Neural cell (in vitro differentiated cells): ENCODE results near the gene OARD1. TPM values are rescaled to one million over a fixed set of nuclear protein-coding genes. Genes with fewer than 3 reads are reported as not detected.

Source experiments
- H2AFZ ChIP-seq: fragments of 200-600, 300-800 bp; sonication (generic), shearing (Covaris generic); 2 replicates; pipeline ENCODE4 v1.6.0; 2014; ENCODE audit warnings: low read depth, mild to moderate bottlenecking, antibody characterized with exemption, low read length, moderate library complexity
- H3F3A ChIP-seq: fragments of 200-600 bp; shearing (Covaris generic); 2 replicates; pipeline ENCODE4 v1.6.1; 2016; ENCODE audit warnings: mild to moderate bottlenecking, moderate library complexity, mixed read lengths, antibody characterized with exemption, low read length; ENCODE audit not compliant: insufficient read depth, poor library complexity, severe bottlenecking
- H3K27ac ChIP-seq: fragments of 200-600, 300-800 bp; sonication (generic), shearing (Covaris generic); 2 replicates; pipeline ENCODE4 v1.5.1; 2014; ENCODE audit warnings: mild to moderate bottlenecking, low read length, moderate library complexity
- H3K27me3 ChIP-seq: fragments of 300-800, 200-600 bp; sonication (generic), shearing (Covaris generic); 2 replicates; pipeline ENCODE4 v1.6.0; 2014; ENCODE audit warnings: mild to moderate bottlenecking, low read depth, low read length, moderate library complexity; ENCODE audit not compliant: insufficient read depth
- H3K36me3 ChIP-seq: fragments of 300-800, 200-600 bp; sonication (generic), shearing (Covaris generic); 2 replicates; pipeline ENCODE4 v1.5.1; 2014; ENCODE audit warnings: mild to moderate bottlenecking, antibody characterized with exemption, low read length, moderate library complexity; ENCODE audit not compliant: insufficient read depth
- H3K4me2 ChIP-seq: fragments of 300-800, 200-600 bp; sonication (generic), shearing (Covaris generic); 2 replicates; pipeline ENCODE4 v1.6.0; 2014; ENCODE audit warnings: mild to moderate bottlenecking, low read length
- H3K4me3 ChIP-seq: fragments of 300-800, 200-600 bp; sonication (generic), shearing (Covaris generic); 2 replicates; pipeline ENCODE4 v1.5.1; 2014; ENCODE audit warnings: mild to moderate bottlenecking, low read length, moderate library complexity
- H3K79me2 ChIP-seq: fragments of 200-600 bp; shearing (Covaris generic); replicated peaks from 2 replicates; pipeline ENCODE4 v1.6.0; 2014; ENCODE audit warnings: mild to moderate bottlenecking, low read length, moderate library complexity; ENCODE audit not compliant: insufficient read depth
- H3K9ac ChIP-seq: fragments of 300-800, 200-600 bp; sonication (generic), shearing (Covaris generic); 2 replicates; pipeline ENCODE4 v1.6.1; 2016; ENCODE audit warnings: mild to moderate bottlenecking, low read length, mixed read lengths
- H3K9me2 ChIP-seq: fragments of 200-600 bp; shearing (Covaris generic); 2 replicates; pipeline ENCODE4 v1.6.1; 2016; ENCODE audit warnings: mild to moderate bottlenecking, low read length, mixed read lengths; ENCODE audit not compliant: insufficient read depth
- H3K9me3 ChIP-seq: fragments of 200-600, 300-800 bp; sonication (generic), shearing (Covaris generic); 2 replicates; pipeline ENCODE4 v1.6.1; 2016; ENCODE audit warnings: mild to moderate bottlenecking, mixed run types, low read length, moderate library complexity, mixed read lengths
- H4K20me1 ChIP-seq: fragments of 200-600 bp; shearing (Covaris generic); 2 replicates; pipeline ENCODE4 v1.6.1; 2016; ENCODE audit warnings: mild to moderate bottlenecking, mixed run types; ENCODE audit not compliant: insufficient read depth
- CTCF ChIP-seq: fragments of 450-650 bp; IDR thresholded peaks from 2 replicates; pipeline ENCODE4 v1.5.1; 2014; ENCODE audit warnings: antibody characterized with exemption, mild to moderate bottlenecking, moderate library complexity; ENCODE audit not compliant: poor library complexity, severe bottlenecking
- EP300 ChIP-seq: fragments of 450-650 bp; conservative IDR thresholded peaks from 2 replicates; pipeline ENCODE4 v1.6.1; 2014; ENCODE audit warnings: antibody characterized with exemption, mild to moderate bottlenecking, moderate library complexity; ENCODE audit not compliant: poor library complexity, severe bottlenecking
- EZH2 ChIP-seq: fragments of 200-600, 300-800 bp; shearing (Covaris generic), sonication (generic); IDR thresholded peaks from 2 replicates; pipeline ENCODE4 v1.6.1; 2014; ENCODE audit warnings: antibody characterized with exemption, low read length, borderline replicate concordance, mild to moderate bottlenecking; ENCODE audit not compliant: insufficient read depth, poor library complexity, severe bottlenecking
- MXI1 ChIP-seq: fragments of 450-650 bp; conservative IDR thresholded peaks from 2 replicates; pipeline ENCODE4 v1.6.1; 2014; ENCODE audit warnings: antibody characterized with exemption, mild to moderate bottlenecking; ENCODE audit not compliant: poor library complexity, severe bottlenecking
- POLR2AphosphoS5 ChIP-seq: IDR thresholded peaks from 2 replicates; pipeline ENCODE4 v1.6.1; 2012
- RAD21 ChIP-seq: fragments of 450-650 bp; conservative IDR thresholded peaks from 2 replicates; pipeline ENCODE4 v1.6.1; 2014; ENCODE audit warnings: antibody characterized with exemption, mild to moderate bottlenecking, moderate library complexity
- REST ChIP-seq: IDR thresholded peaks from 2 replicates; pipeline ENCODE4 v1.6.1; 2012; ENCODE audit warnings: borderline replicate concordance
- SMC3 ChIP-seq: fragments of 450-650 bp; conservative IDR thresholded peaks from 2 replicates; pipeline ENCODE4 v1.6.1; 2014; ENCODE audit warnings: antibody characterized with exemption, mild to moderate bottlenecking, moderate library complexity; ENCODE audit not compliant: poor library complexity
- TAF1 ChIP-seq: IDR thresholded peaks from 2 replicates; pipeline ENCODE4 v1.6.1; 2012; ENCODE audit warnings: low read depth
- polyA plus RNA-seq: library from polyadenylated mRNA; depleted of rRNA; stranded (reverse); fragments of >200 nt; gene quantifications from 2 replicates; pipeline ENCODE4 v1.2.3, GENCODE V29; 2014

The OARD1 gene
- polyA plus RNA-seq, 1 donor from 2014 or later, result 38.7 TPM

- Histone ChIP-seq H3K27me3 (no peaks in the 10 kb centered on the region), H3K79me2 (no peaks in the 10 kb centered on the region), H3K27ac (no peak overlapping the region), H3K4me2 (no peak overlapping the region), H4K20me1 (no peaks in the 10 kb centered on the region), H3K36me3 (no peaks in the 10 kb centered on the region), H3K9ac (no peak overlapping the region), H3K9me3 (no peaks in the 10 kb centered on the region), H3K9me2 (no peaks in the 10 kb centered on the region), H3F3A (no peaks in the 10 kb centered on the region), H2AFZ (no peak overlapping the region), H3K4me3 (no peak overlapping the region)
- no peak for TF ChIP-seq MXI1
- TF ChIP-seq POLR2AphosphoS5, result no peak
- no peak for TF ChIP-seq EZH2
- TF ChIP-seq RAD21, result no peak
- TF ChIP-seq EP300, result no peak
- TF ChIP-seq CTCF, result no peak
- TF ChIP-seq SMC3, result no peak
These were observed 22.6 kb downstream of the OARD1 start for GRCh38 chr6:41049521-41049920.

- H3K9ac ChIP-seq, result no peak overlapping the region
- H2AFZ ChIP-seq, result no peak overlapping the region
- no peak overlapping the region for H3K27ac ChIP-seq
- no peaks in the 10 kb centered on the region for H3K9me3 ChIP-seq
- H3K9me2 ChIP-seq, result no peaks in the 10 kb centered on the region
- no peak for TF ChIP-seq EP300
- TF ChIP-seq RAD21, result no peak
- no peak for TF ChIP-seq TAF1
- no peak for TF ChIP-seq POLR2AphosphoS5
- no peak for TF ChIP-seq REST
- TF ChIP-seq EZH2, result no peak
- TF ChIP-seq MXI1, result no peak
- no peak for TF ChIP-seq SMC3
- TF ChIP-seq CTCF, result no peak
- no peaks in the 10 kb centered on the region for H4K20me1 ChIP-seq
- no peaks in the 10 kb centered on the region for H3K27me3 ChIP-seq
- no peaks in the 10 kb centered on the region for H3F3A ChIP-seq
- no peak overlapping the region for H3K4me2 ChIP-seq
- no peaks in the 10 kb centered on the region for H3K79me2 ChIP-seq
- H3K36me3 ChIP-seq, result no peaks in the 10 kb centered on the region
- H3K4me3 ChIP-seq, result no peak overlapping the region
These were observed 24.1 kb downstream of the OARD1 start for GRCh38 chr6:41047745-41048732.
